COLO668 (cell line): Measurements from ENCODE around the gene ANKRD34B.
"Not testable (repeated sequence)": the region's sequence is repeated elsewhere in the genome, so short reads cannot be mapped to it uniquely, and the experiment has no call there.

Experiments
- DNase-seq: peaks from one replicate; lab custom pipeline; 2025; ENCODE audit not compliant: unreplicated experiment; lab: John Stamatoyannopoulos, UW

Gene ANKRD34B

DNA sequence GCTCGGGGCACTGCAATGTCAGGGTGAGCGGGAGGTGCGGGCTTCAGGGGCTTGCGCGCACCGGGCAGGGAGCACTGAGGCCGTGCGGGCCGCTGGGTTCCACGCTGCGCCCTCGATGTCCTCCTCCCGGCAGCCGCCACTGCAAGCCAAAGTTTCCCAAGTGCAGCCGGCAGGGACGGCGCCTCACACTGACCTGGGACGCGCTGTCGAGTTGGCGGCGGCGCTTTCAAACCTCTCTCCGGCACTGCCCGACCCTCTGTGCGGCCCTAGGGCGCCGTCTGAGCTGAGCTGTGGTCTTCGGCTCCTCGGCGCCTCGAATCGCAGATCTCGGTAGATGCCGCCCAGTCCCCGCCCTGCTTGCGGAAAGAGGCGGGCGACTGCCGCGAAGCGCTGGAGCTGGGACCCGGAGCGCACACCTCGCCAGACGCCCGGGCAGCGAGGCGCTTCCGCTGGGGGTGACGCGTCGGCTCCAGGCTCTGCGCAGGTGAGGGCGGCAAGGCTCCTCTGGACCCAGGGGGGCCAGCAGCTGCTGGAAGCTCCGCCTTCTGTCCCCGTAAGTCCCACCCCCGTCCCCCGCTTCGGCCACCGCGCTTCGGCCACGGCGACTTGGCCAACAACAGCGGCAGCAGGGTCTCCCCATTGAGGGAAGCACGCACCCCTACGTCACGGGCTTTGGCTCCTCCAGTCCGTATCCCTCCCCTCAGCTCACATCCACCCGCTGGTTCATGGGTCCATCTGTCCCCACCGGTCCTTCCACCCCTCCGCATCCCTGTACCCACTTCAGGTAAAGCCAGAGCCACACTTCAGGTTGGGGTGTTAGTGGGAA, at the start of gene ANKRD34B:
Gene ANKRD34B (minus strand): TSS at position 320 of the 826 bp plus-strand sequence. CDS start 10,261 bp downstream, outside the sequence.
- DNase-seq: peak; percentile 64

DNA sequence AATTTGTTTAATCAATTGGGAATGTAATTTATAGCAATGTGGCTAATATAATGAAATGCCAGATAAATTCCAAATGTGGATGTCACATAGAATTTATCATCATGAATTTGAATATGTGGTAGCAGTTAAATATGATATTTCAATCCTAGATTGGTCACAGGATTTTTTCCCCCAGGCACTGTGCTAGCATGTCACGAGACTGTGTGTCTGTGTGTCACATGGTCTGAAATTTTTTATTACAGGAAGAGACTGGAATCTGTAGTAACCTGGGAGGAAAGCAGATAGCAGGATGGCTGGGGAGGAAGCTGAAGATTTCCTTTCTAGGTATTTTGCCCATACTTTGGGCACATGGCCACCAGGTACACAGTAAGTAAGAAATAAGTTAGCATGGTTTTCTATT, 49.0 kb upstream of the ANKRD34B start:
- DNase-seq: no peak

DNA sequence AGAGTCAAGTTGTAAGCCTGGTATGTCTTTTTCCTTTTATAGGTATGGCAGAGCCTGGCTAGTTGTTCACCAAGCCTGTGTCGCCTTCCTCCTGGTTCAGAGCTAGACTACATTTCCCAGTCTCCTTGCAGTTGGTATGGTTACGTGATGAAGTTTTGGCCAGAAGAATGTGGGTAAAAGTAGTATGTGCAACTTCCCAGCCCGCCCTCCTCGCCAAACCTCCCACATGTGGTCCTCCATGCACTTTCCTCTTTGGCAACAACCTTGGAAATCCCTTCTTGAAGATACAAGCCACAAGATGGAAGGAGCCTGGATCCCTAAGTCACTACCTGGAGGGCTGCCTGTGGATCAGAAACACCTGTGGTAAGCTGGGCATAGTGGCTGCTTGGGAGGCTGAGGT, 48.4 kb upstream of the ANKRD34B start:
- DNase-seq: no peak

DNA sequence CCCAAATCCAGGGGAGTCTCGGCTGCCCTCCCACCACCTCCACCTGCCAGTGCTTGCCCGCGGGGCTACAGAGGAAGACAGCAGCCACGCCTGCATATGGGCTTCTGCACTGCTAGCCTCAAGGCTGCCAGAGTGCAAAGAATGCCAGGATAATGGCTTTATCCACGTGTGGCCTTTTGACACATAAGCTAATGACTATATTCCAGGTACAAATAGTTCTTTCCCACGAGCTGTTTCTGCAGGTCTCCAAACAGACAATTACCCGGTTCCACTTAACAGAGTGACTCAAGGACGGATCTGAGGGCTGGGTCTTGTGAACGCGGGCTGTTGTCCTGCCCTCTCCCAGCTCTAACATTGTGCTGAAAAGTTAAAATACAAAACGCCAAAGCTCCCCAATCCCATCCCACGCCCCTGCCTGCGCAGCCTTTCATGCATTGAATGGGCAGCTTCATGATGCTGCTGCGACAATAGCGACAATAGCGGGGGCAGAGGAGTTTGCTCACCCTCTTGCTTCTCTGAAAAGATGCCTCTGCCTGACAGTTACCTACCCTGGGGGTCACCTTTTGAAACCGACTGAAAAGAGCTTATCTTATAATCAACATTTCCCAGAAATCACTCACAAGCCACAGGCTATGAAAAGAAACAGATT, 45.3 kb upstream of the ANKRD34B start:
- no peak for DNase-seq

DNA sequence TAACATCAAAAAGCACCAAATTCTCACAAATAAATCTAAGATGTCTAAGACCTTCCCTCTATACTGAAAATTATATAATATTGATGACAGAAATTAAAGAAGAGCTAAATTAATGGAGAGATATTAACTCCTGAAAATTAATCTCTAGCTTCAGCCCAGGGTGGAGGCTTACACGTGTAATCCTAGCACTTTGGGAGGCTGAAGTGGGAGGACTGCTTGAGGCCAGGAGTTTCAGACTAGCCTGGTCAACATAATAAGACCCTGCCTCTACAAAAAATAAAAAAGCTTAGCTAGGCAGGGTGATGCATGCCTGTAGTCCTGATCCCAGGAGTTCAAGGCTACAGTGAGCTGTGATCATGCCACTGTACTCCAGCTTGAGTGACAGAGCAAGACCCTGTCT, 39.6 kb upstream of the ANKRD34B start:
- no peak for DNase-seq

DNA sequence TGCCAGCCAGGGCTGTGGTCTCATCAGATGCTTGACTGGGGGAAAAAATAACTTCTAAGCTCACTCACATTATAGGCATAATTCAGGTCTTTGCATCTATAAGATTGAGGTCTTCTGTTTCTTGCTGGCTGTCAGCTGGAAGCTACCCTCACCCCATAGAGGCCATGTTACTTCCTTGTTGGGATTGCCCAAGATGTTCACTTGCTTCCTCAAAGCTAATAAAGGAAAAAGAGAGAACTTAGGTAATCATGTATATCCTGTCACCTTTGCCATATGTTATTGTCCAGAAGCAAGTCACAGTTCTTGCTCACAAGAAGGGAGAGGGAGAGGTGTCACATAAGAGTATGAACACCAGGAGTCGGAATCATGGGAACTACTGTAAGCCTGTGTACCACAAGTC, 38.7 kb upstream of the ANKRD34B start:
- DNase-seq: no peak

DNA sequence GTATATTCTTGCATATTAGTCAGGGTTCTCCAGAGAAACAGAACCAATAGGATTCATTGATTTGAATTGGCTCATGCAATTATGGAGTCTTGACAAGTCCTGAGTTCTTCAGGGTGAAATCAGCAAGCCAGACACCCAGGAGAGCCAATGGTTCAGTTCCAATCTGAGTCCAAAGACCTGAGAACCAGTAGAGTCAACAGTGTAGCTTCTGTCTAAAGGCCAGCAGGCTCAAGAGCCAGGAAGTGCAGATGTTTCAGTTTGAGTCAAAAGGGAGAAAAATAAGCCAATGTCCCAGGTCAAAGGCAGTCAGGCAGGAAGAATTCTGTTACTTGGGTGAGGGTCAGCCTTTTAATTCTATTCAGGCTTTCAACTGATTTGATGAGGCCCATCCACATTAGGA, 37.8 kb upstream of the ANKRD34B start:
- no peak for DNase-seq

DNA sequence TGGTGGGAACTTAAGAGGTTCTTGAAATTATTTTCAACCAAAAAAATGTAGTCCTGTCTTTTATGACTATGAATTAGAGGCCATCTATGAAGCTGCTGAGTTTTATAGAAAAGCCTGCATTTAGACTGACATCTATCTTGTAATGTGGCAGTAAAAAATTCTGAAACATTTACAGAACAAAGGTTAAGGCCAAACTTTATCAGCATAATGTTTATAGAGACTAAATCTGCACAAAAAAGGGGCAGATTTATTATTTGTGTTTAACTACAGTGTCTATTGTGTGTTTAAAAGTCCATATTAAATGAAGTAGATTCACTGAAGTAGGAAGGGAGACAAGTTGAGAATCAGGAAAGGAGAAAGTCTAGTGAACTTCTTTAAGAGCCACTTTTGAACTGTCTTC, 37.3 kb upstream of the ANKRD34B start:
- no peak for DNase-seq

DNA sequence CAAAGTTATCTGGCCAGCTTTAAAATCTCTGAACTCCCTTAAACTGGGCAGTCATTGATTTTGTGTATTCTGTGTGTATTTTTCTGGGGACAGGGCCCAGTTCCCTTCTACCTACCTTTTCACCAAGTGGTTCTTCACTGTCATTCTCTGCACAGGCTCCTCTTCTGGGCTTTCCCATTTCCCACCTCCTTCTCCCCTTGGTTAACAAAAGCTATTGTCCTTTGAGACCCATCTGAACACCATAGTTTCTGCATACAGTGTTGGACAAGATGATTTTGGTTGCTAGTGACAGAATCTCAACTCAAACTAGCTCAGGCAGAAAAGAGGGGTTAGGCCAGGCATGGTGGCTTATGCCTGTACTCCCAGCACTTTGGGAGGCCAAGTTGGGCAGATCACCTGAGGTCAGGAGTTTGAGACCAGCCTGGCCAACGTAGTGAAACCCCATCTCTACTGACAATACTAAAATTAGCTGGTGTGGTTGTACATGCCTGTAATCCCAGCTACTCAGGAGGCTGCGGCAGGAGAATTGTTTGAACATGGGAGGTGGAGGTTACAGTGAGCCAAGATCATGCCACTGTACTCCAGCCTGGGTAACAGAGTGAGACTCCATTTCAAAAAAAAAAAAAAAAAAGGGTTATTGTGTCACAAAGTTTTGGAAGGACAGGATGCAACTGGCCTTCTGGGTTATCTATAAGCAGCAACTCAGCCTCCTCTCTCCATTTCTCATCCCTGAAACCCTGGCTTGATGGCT, 31.0 kb upstream of the ANKRD34B start:
- peak; percentile 1 for DNase-seq

DNA sequence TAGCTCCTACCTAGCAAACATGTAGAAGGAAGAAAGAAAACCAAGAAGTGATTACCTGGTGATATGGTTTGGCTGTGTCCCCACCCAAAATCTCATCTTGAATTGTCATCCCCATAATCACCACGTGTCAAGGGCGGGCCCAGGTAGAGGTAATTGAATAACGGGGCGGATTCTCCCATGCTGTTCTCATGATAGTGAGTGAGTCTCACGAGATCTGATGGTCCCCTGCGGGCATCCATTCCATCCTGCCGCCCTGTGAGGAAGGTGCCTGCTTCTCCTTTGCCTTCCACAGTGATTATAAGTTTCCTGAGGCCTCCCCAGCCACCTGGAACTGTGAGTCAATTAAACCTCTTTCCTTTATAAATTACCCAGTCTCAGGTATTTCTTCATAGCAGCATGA, 27.4 kb upstream of the ANKRD34B start:
- DNase-seq: no peak

DNA sequence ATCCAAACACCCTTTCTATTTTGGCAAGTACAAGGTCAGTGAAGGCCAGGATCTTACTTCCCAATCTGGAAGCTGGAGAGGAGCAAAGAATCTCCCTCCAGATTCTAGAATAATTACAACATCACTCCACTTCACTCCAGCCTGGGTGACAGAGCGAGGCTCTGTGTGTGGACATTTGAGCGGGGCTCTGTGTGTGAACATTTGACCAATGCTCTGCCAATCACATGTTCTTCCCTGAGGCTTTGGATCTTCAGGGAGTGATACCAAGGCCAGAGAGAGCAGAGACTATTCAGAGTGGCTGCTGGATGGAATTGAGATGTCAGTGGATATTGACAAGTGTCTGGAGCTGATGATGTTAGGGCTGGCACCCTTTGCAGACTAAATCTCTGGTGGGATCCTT, 24.7 kb upstream of the ANKRD34B start:
- DNase-seq: no peak

DNA sequence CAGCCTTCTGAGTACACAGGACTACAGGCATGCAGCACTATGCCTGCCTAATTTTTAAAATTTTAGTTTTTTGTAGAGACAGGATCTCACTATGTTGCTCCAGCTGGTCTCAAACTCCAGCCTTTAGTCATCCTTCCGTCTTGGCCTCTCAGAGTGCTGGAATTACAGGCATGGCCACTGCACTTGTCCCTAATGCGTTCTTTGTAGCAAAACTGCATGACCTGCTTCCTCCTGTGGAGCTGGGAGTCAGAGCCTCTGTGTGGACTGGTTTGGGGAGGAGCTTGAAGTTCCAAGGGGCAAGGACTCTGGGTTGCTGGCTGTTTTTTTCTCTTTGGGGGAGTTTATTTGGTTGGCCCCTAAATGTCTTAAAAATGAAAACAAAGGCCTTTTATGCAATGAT, 22.7 kb upstream of the ANKRD34B start:
- no peak for DNase-seq

DNA sequence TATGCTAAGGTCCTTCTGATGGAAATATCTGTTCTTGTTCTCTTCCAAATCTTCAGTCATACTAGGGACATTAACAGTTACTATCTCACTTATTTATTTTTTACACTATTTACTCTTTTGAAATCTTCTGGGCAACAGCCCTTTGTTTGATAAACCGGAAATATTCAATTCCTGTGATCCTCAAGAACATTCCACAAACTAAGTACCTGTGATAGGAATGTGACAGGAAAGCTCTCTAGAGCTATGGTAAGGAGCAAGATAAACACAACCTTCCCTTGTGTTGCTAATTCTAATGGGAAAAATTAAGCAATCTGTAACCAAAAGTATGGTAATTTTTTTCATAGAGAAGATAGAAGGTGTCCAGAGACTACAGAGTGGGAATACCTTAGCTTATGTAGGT, 22.0 kb upstream of the ANKRD34B start:
- DNase-seq: no peak

DNA sequence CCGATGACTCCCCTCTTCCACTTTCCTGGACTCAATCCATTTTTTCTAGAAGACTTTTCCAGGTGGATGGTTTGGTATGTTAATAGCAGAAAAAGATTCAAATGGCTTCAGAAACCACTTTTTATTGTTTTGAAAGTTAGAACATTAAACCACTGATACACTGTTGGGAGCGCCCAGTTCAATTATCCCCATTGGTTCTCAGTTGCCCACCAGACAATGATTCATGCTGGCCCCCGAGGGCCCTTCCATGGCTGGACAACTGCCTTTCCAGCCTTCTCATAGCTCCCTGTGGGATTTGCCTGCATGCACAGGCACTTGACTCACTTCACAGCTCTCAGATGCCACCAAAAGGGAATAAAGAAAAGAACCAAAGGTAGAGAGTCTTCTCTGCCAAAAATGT, 21.3 kb upstream of the ANKRD34B start:
- no peak for DNase-seq

DNA sequence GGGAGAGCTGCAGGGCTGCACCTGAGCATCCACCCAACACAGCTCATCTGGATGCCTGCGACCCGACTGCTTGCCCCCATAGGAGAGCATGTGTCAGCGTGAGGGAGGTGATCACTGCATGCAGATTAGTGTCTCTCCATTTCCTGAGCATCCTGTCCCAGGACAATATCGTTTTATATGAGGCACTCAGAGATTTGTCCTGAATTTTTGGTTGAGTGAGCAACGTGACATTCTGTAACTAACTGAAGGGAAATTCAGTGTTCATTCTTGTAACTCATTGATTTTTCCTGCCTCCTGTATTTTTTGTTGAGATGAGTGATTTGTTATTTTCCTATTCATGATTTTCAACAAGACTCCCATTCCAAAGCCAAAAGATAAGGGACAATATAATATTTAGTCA, 20.7 kb upstream of the ANKRD34B start:
- no peak for DNase-seq

DNA sequence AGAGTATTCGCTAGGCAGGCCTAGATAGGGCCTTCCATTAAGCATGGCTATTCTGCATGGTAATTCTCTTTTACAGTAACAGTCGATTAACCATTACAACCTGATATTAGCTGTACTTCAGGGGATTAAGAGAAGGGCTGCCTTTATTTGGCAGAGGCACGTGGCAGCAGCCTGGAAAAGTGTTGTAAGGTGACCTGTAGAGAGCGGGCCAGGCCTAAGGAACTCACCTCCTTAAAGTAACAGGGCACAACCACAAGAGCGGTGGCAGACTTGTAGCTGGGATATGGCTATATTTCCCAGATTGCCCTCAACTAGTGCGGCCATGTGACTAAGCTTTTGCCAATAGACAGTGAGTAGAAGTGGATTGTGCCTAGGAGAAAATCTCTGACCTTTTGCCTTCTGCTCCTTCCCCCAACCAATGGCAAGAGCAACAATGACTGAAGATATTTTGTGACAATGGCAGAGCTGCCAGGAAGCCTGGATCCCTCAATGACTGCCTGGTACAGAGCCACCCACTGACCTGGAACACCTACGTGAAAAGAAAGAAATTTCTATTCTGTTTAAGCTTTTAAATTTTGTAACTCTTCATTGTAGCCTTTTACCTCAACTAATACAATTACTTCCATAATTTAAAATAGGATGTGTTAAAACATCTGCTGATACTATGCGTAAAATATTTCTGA, 18.9 kb upstream of the ANKRD34B start:
- no peak for DNase-seq

DNA sequence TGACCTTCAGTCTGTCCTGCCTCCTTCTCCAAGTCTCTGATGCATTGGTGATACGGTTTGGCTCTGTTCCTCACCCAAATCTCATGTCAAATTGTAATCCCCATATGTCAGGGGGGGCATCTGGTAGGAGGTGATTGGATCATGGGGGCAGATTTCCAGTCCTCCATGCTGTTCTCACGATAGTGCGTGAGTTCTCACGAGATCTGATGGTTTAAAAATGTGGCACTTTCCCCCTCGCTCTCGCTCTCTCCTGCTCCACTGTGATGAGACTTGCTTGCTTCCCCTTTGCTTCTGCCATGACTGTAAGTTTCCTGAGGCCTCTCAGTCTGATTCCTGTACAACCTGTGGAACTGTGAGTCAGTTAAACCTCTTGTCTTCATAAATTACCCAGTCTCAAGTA, 14.7 kb upstream of the ANKRD34B start:
- DNase-seq: no peak

DNA sequence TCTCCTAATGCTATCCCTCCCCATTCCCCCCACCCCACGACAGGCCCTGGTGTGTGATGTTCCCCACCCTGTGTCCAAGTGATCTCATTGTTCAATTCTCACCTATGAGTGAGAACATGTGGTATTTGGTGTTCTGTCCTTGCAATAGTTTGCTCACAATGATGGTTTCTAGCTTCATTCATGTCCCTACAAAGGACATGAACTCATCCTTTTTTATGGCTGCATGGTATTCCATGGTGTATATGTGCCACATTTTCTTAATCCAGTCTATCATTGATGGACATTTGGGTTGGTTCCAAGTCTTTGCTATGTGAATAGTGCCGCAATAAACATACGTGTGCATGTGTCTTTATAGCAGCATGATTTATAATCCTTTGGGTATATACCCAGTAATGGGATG, 10.2 kb upstream of the ANKRD34B start:
- DNase-seq: not testable (repeated sequence)

DNA sequence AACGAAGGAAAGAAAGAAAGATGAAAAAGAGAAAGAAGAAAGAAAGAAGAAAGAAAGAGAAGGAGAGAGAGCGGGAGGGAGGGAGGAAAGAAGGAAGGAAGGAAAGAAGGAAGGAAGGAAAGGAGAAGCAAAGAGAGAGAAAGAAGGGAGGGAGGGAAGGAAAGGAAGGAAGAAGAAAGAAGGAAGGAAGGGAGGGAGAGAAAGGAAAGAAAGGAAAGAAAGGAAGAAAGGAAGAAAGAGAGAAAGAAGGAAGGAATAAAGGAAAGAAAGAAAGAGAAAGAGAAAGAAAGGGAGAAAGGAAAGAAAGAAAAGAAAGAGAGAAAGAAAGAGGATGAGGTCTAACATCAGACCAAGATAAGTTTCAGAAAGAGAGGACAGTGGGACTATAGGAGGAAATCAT, 9.0 kb upstream of the ANKRD34B start:
- no peak for DNase-seq

DNA sequence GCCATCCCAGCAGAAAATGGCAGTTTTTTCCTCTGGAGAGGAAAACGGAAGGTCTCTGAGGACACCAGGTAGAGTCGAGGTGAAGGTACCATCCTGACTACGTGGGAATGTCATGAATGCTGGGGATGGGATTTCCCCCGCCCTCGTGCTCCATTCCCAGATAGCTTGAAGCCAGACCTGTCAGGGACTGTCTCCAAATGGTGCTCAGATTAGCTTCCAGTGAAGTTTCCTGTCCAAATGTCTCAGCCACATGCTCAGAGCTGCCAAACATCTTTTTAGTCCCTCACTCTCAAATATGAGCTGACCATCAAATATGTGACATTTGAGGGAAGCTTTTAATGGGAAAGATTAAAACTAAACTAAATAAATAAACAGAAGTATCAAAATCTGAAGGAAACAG, 7.6 kb upstream of the ANKRD34B start:
- DNase-seq: no peak

DNA sequence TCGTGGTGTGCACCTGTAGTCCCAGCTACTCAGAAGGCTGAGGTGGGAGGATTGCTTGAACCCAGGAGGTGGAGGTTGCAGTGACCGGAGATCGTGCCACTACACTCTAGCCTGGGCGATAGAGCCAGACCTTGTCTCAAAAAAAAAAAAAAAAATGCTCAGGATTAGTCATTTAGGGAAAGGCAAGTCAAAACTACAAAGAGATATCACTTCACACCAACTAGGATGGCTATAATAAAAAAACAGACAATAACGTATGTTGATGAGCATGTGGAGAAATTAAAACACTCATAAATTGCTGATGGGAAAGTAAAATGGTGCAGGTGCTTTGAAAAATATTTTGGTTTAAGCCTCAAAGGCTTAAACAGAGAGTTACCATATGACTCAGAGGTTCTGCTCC, 6.3 kb upstream of the ANKRD34B start:
- DNase-seq: no peak
